Fibroblast of peridontal ligament (primary cell): ENCODE data around the gene IL1RAPL1.

ENCODE experiments used
- DNase-seq: peaks from one replicate; pipeline ENCODE4 v3.0.0-alpha.2; 2010; ENCODE audit errors: extremely low read depth

IL1RAPL1 gene

DNA sequence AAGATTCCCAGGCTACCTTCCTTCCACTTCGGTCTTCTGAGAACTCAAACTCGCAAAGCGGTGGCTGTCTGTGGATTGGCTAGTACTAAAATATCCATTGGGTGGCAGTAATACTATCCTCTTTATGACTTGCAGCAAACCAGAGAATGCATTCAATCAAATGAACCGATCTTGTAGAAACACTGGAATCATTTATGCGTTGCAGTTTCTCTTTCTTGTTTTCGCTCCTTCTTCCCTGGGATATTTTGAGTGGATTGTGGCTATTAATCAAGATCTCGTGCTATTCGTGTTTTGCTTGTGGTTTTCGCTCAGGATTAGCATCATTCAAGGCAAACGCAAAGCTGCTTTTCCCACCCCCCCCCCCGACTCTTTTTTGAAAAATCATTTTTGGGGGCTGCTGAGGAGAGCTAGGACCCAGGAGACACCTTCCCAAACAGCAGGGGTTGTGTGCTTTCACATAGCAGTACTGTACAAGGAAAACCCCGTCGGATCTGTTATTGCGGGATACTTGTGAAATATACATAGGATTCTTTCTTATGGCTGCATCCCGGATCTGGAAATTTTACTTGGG, at the start of gene IL1RAPL1:
TSS of gene IL1RAPL1 (plus strand) at position 466 of the 571 bp plus-strand sequence.
- DNase-seq: peak; percentile 67

DNA sequence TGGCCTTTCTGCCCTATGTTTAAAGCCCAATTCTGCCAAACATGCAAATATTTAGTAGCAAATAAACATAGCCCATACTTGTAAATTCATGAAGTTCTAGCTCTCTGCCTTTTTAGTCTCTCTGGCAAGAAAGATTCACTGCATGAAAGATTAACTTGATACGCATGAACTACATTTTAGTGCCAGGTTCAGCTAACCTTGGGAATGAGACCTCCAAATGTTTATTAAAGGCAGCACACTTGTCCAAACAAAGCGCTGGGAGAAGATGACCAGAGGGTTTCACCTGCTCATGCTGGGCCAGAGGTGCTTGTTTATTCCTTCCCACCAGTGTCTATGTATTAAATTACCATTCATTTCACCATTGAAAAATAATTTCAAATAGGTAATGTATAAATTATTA, 44.5 kb upstream of the IL1RAPL1 start:
- no peak for DNase-seq

DNA sequence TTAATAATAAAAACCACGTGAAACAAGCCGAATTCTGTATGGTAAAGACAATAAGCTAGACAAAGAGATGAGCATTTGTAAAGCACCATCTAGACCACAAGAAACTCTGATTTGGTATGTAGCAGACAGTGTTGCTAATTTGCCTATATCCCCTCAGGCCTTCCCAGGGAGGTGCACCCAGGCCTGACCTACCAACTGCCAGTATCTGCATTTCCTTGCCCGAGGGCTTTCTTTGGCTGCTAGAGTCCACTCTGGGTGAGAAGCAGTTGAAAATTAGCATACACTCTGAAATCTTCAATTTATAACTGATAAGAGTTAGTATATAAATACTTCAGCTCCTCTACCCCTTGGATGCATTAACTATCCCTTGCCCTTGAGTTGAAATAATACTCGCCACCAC, 37.4 kb upstream of the IL1RAPL1 start:
- DNase-seq: no peak

DNA sequence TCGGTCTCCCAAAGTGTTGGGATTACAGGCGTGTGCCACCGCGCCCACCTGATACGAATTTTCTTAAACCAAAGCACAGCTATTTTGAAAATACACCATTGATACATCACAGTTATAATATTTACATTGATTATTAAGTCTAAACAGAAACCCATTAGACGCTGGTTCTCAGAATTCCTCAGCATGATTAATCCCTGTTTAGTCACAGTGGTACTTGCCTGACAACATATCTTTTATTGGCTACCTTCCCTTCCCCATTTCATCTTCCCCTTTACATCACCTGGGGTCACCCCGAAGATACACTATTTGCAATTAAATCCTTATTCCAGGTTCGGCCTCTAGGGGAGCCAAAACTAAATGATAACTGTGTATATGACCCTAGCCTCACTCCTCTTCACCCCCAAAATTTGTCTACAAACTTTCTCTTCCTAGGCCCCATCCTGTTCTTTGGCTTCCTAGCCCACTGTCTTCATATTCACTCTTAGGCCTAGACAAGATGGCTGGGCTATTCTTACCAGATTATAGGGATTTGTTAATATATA, 36.8 kb upstream of the IL1RAPL1 start:
- DNase-seq: no peak

- no peak for DNase-seq
Observed at GRCh38 chrX:28552322-28552721, 34.9 kb upstream of the IL1RAPL1 start.

DNA sequence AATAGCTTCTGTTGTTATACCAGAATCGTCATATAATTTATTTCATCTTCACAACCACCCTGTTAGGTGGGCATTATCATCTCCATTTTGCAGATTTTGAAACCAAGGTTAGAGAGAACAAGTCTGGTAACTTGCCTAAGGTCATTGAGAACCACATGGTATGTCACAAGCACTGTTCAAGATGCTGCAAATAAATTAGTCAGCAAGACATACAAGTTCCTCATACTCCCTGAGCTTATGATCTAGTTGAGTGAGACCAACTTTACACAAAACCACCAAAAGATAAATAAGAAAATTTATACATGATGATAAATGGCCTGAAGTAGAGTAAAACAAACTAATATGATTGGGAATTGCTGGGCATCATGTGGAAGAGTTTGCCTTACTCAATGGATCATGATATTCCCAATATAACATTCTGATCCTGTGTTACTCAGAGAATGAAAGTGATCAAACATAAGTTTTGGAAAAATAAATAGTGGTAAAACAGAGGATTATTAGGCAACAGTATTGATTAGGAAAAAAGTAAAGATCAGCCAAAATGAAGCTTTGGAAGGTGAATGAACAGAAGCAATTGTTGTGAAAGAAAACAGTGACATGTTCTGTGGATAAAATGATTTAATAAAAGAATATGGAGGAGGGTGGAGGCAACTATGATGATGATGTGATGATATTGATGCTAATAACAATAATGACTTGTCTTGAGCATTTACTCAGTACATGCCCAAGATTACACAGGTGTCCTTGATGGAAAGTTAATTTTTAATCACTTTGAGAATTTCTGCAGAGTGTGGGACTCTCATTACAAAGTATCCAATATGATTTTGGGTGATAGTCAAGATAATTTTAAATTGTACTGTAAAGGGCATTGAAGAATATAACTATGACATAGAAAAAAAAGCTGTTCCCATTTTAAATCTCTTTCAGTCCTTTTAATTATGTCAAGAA, 34.1 kb upstream of the IL1RAPL1 start:
- DNase-seq: no peak

GRCh38 chrX:28576117-28576516, 11.1 kb upstream of the IL1RAPL1 start:
- DNase-seq: no peak

GRCh38 chrX:28581522-28581921, 5.7 kb upstream of the IL1RAPL1 start:
- no peak for DNase-seq

GRCh38 chrX:28582511-28582910, 4.7 kb upstream of the IL1RAPL1 start:
- DNase-seq: no peak

DNA sequence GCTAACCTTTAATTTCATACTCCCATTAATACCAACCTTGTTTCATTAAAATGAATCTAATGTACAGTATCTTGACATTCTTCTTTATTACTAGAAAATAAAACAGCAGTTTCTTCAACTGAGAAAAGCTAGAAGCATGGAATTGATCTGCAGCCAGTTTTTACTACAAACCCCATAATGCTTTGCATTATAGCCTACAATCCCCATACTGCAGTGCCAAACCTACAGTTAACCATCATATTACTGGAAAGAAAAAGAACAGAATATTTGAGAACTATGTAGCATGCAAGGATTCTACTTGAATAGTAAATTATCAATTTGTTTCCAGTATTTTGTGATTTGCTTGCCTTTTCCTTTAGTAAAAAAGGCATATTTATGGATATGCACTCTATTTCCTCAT, 3.2 kb upstream of the IL1RAPL1 start:
- DNase-seq: no peak

- no peak for DNase-seq
Observed at GRCh38 chrX:28585767-28586166, 1.5 kb upstream of the IL1RAPL1 start.

- DNase-seq: no peak
Observed at GRCh38 chrX:28586286-28586685, 960 bp upstream of the IL1RAPL1 start.

GRCh38 chrX:28589046-28589445, 1.8 kb downstream of the IL1RAPL1 start:
- no peak for DNase-seq

GRCh38 chrX:28590396-28590795, 3.1 kb downstream of the IL1RAPL1 start:
- DNase-seq: no peak

- DNase-seq: no peak
Observed at GRCh38 chrX:28591542-28591941, 4.3 kb downstream of the IL1RAPL1 start.

DNA sequence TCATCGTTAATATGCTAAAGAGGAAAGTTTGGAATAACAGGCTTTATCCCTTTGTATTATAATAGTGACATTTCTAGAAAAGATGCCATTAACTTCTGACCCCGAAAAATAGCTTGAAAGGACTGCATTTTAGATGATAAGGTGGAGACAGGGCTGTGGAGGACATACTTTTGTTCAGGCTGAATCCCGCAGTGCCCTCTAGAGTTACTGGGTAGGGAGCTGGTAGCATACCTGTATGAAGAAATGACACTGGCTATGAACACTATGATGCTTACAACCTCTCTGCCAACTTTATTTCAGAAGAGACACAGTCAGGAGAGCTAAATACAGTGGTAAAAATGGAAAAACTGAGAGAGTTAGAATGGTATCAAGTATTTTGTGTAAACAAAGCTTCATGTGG, 8.1 kb downstream of the IL1RAPL1 start:
- no peak for DNase-seq

DNA sequence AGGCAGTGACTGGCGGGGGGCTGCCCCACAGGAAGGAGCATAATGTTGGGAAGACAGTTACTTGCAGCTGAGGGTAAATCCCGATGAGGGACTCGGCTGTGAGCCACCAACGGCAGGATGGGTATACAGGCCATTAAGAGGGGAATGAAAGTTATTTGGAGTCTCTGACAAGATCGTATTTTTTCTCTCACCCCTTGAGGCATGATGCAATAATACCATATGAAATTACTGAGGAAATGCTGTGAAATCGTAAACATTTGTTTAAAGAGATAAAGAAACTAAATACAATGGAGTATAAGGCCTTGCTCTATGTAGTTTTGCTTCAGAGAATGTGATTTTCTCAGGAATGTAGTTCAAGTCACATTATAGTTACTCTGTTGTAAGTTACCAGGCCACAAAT, 12.7 kb downstream of the IL1RAPL1 start:
- no peak for DNase-seq

- DNase-seq: no peak
Observed at GRCh38 chrX:28609003-28609402, 21.8 kb downstream of the IL1RAPL1 start.

DNA sequence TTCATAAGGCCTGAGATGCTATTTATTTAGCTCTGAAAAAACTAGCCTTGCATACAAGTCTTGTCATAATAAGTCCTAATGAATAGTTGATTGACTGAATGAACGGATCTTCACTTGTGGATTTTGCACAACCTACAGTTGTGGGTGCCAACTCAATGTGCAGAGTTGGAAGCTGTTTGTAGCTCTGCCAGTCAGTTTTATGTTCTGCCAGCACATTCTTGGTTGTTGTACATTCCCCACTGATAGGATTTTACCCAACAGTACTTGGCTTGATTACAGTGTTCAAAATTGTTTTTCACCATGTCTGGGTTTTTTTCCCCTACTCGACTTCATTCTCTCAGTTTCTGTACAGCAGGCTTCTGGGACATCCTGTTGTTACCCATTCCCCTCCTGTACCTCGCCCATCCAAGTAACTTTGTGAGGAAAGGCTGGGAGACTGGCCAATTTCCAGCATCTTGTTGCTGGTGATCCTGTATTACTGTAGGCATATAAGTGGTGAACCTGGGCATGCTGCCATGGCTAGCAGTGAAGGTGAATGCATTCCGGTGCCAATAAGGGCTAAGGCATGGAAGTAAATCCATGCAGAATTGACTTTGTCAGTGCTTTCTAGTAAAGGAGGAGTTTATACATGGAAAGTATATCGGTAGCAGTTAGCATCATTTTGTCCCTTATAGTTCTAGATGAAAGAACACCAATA, 22.8 kb downstream of the IL1RAPL1 start:
- DNase-seq: no peak

DNA sequence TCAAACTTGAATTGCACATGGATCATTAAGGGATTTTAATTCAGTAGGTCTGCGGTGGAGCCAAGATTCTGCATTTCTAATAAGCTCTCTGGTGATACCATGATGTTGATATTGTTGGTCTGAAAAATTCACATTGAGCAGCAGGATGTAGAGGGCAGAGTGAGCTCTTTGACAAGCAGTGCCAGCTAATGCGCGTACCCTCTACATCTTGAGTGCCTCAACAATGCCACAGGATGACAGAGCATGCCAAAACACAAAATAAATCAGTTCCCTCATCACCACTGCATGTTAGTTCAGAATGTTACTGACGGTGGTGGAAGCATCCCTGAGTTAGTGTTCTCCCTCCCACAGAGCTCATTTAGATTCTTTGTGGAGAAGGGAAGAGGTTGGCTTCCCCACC, 23.5 kb downstream of the IL1RAPL1 start:
- no peak for DNase-seq

DNA sequence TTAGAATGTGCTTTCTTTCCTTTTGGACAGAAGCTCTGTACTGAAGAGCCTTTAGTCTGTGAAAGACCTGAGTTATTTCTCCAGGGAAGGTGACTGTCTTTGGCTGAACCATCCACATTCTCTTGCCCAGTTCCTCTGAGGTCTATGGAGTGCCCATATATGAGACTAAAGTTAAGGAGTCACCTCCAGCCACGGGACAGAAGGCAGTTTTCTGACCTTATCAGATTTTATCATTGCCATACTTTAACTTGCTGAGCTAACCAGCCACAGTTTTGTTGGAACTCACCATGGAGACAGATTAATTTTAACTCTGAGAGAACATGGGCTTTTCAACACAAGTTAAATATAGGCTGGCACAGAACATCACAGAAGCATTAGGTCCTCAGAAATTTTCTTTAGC, 26.3 kb downstream of the IL1RAPL1 start:
- no peak for DNase-seq

DNA sequence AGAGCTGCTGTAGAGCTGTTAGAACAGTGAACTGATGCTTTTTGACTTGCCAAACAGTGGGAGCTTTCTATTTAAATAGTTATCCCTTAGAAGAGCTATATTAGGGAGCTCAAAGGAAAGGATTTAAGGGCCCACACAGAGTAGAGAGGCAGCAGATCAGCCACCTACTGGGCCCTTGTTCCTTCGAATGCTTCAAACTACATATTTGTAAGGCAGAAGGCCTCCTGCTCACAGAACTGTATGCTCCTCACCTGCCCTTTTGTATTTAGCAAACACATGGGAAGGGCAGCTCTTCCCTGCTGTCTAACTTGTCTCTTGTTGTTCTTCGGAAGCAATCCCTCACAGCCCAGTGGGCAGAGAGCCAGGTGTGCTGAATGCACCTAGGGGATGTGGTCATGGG, 38.0 kb downstream of the IL1RAPL1 start:
- DNase-seq: no peak
